CD4-positive, alpha-beta T cell treated with Interleukin-2 at 100 ng/mL for 4 hours (primary cell): ENCODE results near the gene OR1N2.
"Not testable (repeated sequence)": the region's sequence is repeated elsewhere in the genome, so short reads cannot be mapped to it uniquely, and the experiment has no call there.

Source experiments
- DNase-seq: peaks from one replicate; pipeline ENCODE4 v3.0.0-alpha.2; 2020; ENCODE audit warnings: low spot score

Gene OR1N2, protein sequence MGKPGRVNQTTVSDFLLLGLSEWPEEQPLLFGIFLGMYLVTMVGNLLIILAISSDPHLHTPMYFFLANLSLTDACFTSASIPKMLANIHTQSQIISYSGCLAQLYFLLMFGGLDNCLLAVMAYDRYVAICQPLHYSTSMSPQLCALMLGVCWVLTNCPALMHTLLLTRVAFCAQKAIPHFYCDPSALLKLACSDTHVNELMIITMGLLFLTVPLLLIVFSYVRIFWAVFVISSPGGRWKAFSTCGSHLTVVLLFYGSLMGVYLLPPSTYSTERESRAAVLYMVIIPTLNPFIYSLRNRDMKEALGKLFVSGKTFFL

GRCh38 chr9:122552812-122553211, at the start of gene OR1N2:
TSS of gene OR1N2 (plus strand) at chr9:122553112. CDS start at chr9:122553212, 100 bp downstream.
- DNase-seq: no peak

DNA sequence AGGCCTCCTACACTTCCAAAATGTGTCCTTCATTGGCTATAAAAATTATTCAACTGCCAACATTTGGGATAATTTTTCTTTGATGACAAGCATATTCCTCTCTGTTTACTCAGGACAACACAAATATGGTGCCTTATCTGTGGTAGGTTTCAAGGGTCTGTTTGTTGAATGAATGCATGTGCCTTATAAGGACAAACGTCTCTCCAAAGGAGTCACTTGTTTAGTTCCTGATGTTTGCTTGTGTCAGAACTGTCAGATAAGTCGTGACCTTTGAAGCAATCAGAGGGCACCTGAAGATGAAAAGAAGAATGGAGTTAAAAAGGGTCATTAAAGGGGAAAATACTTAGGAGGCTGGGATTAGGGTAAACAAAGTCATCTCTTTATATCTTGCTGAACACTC, 45.9 kb upstream of the OR1N2 start:
- DNase-seq: no peak

DNA sequence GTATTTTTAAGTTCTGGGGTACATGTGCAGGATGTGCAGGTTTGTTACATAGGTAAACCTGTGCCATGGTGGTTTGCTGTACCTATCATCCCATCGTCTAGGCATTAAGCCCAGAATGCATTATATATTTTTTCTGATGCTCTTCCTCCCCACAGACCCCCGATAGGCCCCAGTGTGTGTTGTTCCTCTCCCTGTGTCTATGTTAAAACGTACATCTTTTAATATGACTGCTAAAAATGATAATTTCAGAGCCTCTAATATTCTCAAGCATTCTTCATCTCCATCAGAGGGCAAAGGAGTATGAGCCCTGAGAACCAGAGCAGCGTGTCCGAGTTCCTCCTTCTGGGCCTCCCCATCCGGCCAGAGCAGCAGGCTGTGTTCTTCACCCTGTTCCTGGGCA, 42.4 kb upstream of the OR1N2 start, which contains the start of gene OR1J2:
OR1J2 (plus strand) TSS at position 301 of the 400 bp plus-strand sequence; CDS start at position 301, 0 bp downstream.
- DNase-seq: no peak

GRCh38 chr9:122518226-122518625, 34.7 kb upstream of the OR1N2 start:
- DNase-seq: no peak

DNA sequence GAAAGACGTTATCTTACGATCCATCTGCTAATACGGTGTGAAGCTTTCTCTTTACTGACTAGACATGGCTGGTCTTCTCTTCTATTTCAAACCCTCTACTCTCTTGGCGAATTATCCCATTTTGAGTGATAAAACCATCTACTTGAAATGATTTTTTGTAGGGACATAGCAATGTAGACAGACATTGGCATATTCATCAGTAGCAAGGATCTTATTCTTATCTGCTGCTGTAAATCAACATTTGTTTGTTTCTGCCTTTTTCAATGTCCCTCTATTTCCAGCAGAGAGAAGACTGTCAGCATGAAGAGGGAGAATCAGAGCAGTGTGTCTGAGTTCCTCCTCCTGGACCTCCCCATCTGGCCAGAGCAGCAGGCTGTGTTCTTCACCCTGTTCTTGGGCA, 34.1 kb upstream of the OR1N2 start, which contains the start of gene OR1J4:
OR1J4 (plus strand) TSS at position 301 of the 400 bp plus-strand sequence; CDS start at position 301, 0 bp downstream.
- DNase-seq: no peak

GRCh38 chr9:122519376-122519775, 33.5 kb upstream of the OR1N2 start:
- no peak for DNase-seq

DNA sequence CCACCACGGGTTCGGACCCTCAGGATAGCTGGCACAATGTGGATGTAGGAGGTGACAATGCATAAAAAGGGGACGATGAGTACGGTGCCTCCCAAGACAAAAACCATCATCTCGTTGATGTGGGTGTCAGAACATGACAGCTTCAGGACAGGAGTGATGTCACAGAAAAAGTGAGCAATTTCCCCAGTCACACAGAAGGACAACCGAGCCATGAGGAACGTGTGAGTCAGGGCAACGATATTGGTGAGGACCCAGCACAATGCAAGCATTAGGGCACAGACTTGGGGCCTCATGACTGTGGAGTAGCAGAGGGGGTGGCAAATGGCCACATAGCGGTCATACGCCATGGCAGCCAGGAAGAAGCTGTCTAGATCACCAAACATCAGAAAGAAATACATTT, 26.3 kb upstream of the OR1N2 start:
- no peak for DNase-seq

- no peak for DNase-seq
These were observed 25.7 kb upstream of the OR1N2 start, which contains the start of gene OR1N1 for GRCh38 chr9:122527193-122527592. TSS of gene OR1N1 (minus strand) at chr9:122527293. CDS start at chr9:122527293, 0 bp downstream.

DNA sequence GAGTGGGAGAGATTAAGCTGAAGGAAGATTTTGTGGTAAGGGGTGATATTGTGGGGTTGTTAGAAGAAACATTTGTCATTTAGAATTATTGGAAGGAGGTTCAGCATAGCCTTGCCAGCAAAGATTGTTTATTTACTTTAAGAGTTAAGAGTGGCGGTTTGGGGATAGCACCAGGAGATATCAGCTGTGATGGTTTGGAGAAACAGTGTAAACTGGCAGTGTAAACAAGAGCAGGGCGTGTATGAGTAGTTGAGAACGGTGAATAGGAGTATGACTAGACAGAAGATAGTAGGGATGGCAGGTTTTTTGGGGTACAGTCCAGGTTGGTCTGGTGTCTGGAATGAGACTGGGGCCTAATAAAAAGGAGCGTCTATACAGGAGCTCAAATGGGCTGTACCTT, 21.8 kb upstream of the OR1N2 start:
- DNase-seq: not testable (repeated sequence)

DNA sequence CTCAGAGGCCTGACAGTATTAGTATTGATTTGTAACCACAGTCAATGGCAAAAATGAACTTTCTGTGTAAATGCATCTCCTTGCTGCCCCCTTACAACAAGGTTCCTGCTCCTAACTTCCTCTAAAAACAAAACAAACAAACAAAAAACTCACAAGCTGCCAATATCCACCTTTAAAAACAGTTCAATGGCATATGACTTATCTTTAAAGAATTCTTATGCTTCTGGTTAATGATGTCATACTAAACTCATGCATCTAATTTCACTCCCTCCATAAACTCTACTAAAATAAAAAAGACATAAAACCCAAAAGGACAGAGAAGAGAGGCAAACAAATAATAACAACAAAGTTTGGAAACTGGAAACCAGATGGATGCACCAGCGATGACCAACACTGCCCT, 16.8 kb upstream of the OR1N2 start:
- DNase-seq: no peak

- not testable (repeated sequence) for DNase-seq
These were observed 15.8 kb upstream of the OR1N2 start for GRCh38 chr9:122537066-122537465.

- DNase-seq: no peak
These were observed 14.2 kb upstream of the OR1N2 start for GRCh38 chr9:122538757-122539156.

DNA sequence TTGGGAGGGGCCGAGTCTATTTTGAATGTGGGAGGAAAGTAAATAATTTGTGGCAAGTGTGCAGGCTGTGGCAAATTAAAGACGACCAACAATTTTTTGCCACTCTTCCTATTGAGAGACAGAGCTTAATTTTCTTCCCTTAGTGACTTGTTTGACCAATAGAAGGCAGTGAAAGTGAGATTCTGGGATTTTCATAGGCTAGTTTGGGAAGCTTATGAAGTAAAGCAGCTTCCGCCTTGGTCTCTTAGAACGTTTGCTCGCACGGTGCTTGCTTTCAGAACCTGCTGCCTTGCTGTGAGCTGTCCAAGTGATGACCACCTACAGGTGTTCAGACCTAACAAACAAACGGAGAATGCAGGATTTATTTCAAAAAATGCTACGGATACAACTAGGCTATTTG, 6.7 kb upstream of the OR1N2 start:
- no peak for DNase-seq

DNA sequence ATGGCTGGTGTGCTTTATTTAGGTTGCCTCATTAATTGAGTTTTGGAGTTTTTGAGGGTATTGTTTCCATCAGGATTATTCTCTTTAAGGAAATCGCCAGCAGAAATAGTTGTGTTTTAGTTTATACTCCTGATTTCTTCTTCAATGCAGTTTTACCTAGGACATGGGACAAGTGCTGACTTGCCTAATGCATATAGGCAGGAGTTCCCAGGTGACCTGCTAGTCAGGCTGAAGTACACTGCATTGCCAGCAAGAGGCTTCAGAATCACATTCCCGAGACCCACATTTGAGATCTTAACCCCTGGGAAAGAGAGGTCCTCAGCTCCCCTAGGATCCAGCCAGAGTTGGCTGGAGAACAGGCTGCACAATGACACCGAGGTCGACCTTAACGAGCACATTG, 1.5 kb upstream of the OR1N2 start:
- no peak for DNase-seq

GRCh38 chr9:122561446-122561845, 8.5 kb downstream of the OR1N2 start:
- no peak for DNase-seq

DNA sequence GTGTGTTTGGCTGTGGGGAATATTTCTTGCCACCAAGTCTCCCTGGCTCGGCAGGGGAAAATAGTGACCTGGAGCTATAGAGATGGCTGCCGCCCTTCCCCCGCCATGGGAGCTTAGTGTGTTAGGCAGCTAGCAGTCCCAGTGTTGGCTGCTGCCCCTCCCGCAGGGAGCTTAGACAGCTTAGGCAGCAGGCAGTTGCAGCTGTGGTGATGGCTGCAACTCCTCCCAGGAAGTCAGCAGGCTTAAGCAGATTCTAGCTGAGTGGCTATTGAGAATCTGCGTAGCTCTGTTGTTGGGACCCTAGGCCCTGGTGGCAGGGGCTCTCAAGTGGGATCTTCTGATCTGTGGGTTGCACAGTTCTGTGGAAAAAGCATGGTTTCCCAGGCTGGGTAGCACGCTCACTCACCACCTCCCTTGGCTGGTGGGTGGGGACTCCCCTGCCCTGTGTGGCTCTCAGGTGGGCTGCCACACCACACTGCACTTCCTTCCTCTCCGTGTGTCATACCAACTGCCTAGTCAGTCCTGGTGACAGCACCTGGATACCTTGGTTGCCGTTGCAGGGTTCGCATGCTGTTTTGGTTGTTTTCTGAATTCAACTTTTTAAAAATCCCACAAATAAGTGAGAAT, 9.3 kb downstream of the OR1N2 start:
- no peak for DNase-seq

DNA sequence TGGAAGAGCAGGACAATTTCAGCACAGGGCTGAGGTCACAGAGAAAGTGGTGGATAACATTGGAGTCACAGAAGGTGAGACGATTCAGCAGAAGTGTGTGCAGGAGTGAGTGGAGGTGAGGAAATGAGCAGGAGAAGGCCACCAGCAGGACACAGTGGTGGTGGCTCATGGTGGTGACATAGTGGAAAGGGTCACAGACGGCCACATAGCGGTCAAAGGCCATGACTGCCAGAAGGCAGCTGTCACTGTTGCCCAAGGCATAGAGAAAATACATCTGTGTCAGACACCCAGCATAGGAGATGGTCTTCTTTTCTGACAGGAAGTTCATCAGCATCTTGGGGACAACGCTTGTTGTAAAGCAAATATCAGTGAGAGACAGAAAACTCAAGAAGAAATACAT, 15.0 kb downstream of the OR1N2 start:
- DNase-seq: no peak

- DNase-seq: no peak
These were observed 19.5 kb downstream of the OR1N2 start for GRCh38 chr9:122572456-122572855.

DNA sequence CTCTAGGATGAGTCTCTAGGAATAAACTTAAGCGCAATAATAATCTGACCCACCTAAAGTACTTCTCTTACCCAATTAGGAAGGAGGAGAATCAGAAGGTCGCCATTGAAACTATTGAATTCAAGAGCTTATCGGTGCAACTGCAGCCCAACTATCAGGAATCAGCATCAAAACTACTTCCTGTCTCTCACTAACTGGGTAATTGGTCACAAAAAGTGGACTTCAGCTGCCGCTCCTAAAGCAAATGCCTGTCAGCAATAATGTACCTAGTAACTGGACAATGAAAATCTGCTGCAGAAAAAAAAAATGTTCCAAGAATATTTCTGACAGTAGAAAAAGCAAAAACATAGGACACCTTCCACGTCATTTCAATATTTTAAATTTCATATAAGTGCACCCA, 27.0 kb downstream of the OR1N2 start:
- no peak for DNase-seq

- no peak for DNase-seq
These were observed 27.4 kb downstream of the OR1N2 start for GRCh38 chr9:122580360-122580759.

GRCh38 chr9:122583284-122583683, 30.4 kb downstream of the OR1N2 start, which contains the start of gene OR1L8:
TSS of gene OR1L8 (minus strand) at chr9:122583384. CDS start at chr9:122568477, 14,907 bp downstream.
- not testable (repeated sequence) for DNase-seq
